ENCODE results near the gene IL16.
"Not testable (repeated sequence)": the region's sequence is repeated elsewhere in the genome, so short reads cannot be mapped to it uniquely, and the experiment has no call there.

The IL16 gene

DNA sequence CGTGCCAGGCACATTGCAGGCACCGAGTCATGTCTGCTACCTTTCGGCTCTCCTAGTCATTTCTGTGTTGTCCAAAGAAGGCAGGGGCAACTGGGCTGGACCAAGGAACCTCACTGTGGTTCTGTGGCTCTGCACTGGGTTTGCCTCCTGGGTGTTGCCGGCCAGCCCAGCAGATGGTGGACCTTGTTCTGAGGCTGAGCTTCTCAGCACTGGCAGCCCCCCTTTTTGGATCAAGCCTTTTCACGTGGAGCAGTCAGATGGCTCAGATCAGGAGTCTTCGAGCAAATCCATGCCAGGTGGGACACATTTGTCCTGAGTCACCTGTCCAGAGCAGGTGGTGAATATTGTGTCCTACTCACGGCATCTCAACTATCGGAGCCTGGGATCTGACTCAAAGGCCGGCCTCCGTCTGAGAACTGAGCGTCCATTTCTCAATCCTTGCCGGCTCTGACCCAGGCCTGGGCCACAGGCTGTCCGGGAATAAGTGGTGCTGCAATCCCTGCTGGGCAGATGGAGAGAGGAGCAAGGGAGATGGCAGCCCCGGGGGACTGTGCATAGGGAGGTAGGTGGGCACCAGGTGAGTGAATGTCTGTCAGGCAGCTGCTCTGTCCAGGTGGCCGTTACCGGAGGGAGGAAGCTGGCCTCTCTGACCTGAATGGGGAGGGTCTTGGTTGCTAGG lies at the start of gene IL16:
IL16 (plus strand) TSS at position 304 of the 679 bp plus-strand sequence. CDS start 28,521 bp downstream, outside the sequence.
- no peak for DNase-seq

DNA sequence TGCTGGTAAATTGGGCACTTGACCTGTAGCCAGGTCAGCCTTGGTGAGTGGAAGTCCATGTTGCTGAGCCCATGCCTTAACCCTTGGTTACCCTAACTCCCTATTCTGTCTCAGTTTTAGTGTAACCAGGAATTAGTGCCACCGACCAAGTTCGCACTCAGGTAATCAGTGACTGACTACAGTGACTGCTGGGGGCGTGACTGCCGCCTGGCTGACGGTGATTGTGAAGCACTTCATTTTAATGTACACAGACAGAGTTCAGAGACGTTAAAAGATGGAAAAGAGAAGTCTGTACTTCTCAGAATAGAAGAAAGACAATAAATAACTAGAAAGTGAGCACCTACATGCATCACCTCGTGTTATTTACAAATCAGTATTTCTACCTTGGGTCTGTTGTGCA lies 45.3 kb upstream of the IL16 start:
- DNase-seq: no peak

DNA sequence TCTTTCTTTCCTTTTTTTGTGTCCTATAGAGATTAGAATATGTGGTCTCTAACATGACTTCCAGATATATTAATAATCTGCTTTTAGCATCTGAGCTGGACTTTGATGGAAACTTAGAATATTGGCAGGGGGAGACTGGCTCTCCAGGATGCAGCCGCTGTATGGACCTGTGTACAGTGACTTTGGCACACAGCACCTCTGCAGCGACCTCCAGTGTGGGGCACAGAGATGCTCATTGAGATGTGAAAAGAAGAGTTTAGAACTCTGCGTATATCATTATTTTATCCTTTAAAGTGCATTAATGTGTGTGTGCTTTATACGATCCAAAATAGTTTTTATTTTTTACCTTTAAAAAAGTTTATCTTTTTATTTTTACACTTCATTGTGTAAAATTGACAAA lies 44.3 kb upstream of the IL16 start:
- DNase-seq: no peak

DNA sequence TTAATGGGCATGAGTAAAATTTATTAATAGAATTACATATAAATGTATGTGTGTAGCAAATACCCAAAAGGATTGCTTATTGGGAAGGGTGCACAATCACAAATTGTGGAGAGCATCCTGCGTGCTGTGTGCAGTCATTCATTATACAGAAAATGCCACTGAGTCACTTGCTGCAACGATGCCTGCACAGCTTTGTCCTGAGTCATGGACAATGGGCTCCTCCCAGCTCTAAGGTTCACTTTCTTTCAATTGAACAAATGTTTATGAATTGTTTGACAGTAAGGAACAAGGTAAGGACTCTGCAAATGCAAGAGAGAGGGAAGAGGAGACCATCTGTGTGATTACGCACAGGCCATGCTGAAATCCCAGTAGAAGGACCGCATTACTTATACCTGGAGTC lies 43.9 kb upstream of the IL16 start:
- DNase-seq: no peak

DNA sequence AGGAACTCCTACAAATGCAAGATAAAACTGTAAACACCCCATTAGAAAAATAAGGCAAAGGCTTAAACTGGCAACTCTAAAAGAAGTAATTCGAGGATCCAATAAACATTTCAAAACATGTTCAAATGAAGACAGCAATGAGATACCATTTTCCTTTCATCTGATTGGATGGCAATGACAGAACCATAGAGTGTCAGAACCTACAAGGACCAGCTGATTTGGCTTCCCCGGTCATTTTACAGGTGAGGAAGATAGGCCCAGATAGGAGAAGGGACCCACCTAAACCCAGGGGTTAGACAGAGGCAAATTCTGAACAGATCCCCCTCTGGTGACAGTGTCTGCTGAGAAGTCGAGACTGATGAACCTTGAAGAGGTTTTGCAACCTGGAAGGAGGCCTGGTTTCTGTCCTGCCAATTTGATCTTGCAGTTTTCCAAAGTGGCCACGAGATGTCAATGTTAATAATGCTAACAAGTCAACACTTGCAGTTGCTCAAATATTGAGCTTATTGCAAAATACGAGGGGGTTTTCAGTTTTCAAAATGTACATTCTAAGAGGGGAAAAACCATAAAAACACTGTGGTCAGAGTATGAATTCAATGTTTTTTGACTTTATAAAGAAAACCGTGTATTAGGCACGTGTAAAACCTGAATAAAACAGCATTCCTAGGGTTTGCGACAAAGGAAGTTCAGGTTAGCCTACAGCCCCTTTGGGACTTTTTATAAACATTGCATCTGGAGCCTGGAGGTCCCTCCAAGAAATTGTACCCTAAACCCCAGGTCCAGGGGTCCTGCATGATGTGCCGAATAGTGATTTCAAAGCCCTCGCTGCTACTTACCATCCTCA lies 41.1 kb upstream of the IL16 start:
- DNase-seq: peak in 3 of 6 experiments; percentile 8 to 41 (median 13)

DNA sequence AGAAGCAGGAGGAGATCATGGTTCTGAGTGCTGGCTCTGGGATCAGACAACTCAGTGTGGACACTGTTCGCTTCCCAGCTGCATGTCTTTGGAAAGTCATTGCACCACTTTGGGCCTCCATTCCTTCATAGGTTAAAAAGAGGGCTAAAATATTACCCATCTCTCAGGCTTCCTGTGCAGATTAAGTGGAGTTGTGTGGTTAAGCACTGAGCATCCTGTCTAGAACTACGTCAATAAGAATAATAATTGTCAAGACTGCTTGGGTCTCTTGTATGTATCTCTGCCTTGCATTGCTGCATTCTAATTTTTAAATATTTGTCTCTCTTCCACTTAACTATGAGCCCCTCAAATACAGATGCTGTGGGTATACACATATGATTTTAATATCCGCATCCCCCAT lies 40.4 kb upstream of the IL16 start:
- no peak for DNase-seq

DNA sequence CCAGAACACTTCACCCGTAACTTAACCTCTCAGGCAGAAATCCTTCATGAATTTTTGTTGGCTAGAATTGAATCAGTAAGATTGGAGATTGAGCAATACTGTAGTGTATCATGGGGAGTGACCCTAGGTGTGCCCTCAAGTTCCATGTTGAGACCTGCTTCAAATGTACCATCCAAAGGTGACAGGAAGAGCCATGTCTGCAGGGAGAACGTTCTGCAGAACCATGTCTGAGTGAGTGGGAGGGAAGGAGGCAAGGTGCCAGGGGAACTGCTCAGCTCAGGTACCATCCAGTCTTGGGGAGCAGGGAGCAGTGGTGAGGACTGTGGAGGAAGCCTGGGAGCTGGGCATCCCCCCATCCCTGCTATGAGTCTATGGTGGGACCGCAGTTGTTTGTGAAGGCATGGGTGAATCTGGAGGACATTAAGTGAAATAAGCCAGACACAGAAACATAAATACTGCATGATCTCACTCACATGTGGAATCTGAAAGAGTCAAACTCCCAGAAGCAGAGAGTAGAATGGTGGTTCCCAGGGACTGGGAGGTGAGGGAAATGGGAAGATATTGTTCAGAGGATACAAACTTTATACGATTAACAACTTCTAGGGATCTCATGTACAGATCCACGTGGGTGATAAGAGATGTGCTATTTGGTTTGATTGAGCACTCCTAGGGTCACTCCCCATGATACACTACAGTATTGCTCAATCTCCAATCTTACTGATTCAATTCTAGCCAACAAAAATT lies 39.3 kb upstream of the IL16 start:
- no peak for DNase-seq

DNA sequence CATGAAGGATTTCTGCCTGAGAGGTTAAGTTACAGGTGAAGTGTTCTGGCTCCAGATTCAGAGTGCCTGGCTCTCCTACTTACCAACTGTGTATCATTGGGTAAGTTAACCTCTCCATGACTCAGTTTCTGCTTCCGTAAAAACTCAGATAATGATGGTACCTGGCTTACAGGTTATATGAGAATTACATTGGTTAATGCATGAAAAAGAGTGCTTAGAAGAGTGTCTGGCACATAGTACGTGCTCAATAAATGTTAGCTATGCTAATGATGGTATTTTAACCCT lies 38.8 kb upstream of the IL16 start:
- no peak for DNase-seq

DNA sequence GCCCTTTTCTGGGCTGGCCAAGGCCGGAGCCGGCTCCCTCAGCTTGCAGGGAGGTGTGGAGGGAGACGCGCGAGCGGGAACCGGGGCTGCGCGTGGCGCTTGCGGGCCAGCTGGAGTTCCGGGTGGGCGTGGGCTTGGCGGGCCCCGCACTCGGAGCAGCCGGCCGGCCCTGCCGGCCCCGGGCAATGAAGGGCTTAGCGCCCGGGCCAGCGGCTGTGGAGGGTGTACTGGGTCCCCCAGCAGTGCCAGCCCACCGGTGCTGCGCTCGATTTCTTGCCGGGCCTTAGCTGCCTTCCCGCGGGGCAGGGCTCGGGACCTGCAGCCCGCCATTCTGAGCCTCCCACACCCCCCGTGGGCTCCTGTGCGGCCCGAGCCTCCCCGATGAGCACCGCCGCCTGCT lies 38.1 kb upstream of the IL16 start:
- DNase-seq: not testable (repeated sequence)

DNA sequence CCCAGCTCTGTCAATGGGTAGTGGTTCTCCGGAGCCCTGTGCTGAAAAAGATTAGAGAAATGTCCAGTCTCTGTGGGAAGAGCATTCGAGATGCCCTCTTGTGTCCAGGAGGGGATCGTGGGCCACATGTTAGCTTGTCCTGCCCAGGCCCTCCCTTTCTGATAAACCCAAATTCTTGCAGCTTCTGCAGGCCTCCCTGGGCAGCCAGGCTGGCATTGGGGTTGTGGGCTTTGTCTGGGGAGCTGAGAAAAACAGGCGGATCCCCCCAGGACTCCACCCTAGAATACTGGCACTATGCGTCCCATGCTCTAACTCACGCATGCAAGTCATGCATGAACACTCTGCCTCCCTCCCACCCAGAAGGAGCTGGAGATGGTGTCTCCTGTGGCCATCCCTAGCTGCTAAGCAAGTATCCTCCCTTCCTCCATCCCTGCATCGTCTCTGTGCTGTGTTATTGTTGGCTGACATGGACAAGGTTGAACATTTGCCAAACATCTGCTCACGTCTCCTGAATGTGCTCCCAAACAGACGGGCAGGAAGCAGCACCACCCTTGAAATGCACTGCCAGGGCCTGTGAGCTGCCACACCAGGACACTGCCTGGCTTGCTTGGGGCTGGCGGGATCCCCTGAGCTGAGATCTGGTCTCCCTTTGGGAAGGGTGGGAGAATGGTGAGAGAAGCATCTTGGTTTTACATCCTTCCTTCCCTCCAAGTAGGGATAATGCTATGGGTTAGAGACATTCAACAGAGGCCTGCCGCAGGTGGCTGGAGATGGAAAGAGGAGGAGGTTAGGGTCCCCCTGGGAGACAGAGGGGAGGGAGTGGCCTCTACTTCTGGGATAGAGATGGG lies 36.1 kb upstream of the IL16 start:
- DNase-seq: no peak

DNA sequence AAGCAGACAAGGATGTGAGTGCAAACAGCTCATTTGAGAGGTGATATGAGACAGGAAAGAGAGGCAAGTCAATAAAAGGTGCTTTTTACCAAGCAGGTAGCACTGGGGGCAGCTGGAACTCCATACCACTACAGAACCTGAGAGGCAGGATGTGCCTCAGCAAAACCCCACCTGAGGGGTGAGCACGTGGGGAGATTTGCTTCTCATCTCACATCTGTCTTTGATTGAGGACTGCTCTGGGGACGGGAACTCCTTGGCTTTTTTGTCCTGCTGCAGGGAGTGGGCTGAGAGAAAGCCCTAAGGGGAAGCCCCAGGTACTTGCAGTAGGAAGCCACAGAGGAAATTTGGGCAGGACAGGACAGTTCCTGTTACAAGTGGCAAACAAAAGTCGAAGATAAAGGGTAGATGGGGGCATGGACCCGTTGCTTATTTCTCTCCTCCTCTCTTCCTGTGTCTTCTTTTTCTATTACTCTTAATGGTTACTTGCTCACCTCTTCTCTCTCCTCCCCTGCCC lies 35.5 kb upstream of the IL16 start:
- peak in 2 of 6 experiments; percentile 6 for DNase-seq

DNA sequence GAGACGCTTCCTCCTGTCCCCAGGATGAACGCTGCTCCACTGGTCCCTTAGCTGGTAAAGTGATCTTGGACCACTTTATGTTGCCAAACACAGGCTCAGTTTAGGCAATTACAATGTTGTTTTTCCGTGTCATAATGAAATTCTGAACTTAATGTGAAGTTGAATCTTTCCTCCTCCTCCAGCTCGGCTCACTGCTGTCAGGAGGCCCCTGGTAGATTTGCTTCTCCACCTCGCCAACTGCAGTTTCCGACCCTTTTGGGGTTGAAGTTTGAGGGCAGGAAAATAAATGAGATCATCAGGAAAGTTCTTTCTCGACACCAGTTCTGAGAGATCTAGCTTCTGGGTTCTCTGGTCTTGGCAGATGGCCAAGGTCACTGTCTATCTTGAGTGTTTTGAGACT lies 34.8 kb upstream of the IL16 start:
- DNase-seq: no peak

DNA sequence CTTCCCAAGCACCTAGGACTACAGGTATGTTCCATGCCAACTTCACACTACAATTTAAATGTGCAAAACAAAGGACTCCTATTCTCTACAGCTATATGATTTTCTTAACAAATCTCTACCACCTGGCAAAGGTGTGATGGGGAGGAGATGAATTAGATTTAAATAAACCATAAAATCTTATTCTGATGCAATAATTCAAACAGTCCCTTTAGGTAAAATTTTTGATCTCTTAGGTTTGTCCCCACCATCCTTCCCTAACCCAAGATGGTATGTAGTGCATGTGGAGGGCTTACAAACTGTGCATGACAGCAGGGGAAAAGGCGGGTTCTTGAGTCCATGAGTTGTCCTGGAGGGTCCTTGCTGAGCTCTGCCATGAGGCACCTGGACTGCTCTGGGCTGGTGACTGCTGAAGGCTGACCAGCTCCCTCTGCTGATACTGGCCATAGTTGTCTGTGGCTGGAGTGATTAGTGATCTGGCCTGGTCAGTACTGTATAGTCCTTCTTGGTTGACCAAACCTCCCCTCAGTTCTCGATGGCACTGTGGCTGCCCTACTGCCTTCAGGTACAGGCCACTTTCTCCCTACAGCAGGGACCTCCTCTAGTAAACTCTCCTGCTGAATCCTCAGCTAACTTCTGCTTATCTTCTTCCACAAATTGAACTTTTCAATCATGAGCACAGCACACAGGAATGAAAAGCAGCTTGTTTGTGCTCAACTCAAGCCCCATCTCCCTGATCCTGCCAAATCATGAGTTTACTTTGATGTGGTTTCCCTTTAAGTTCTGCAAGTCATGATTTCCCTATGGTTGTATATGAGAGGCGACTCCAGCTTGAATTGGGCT lies 32.5 kb upstream of the IL16 start:
- no peak for DNase-seq

DNA sequence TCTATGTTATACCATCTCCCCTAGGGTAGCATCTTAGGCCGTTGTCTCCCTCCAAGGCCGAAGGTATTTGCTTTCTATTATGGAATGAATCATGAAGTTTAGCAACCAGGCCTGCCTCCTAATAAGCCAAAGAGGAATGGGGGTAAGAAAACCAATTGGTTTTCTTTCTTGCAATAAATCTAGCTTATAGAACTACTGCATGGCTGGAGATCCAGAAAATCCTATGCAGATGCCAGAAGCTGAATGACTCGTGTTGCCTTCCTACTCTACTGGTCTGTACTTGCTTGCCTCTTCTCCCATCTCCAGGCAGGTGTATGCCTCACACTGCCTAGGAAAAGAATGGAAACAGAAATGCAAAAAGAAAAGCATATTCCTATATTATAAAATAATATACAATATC lies 31.1 kb upstream of the IL16 start:
- no peak for DNase-seq

DNA sequence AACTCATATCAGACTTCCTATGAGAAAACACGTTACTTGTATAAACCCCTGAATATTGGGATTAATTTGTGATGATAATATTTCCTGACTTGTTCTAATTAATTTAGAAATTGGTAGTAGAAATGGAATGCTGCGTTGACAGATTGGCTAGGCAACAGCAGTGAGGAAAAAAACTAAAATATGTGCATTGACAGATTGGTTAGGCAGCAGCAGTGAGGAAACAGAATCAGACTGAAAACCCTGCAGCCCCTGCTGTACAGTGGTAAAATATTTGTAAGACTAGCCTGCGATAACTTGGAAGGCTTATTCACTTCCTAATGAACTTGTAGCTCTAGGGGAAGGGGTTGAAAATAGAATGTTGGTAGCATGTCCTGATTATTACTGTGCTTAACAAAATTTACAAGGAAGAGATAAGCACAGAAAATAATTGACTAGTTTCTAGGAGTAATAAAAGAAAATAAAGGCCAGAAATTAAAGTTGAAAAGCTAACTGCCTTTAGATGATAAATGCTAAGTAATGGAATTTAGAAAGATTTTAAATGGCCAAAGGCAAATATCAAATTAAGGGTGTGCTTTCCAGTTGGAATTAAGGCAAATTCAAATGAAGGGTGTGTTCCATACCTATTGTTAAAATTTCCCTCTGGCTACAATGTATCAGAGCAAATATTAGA lies 29.9 kb upstream of the IL16 start:
- no peak for DNase-seq

DNA sequence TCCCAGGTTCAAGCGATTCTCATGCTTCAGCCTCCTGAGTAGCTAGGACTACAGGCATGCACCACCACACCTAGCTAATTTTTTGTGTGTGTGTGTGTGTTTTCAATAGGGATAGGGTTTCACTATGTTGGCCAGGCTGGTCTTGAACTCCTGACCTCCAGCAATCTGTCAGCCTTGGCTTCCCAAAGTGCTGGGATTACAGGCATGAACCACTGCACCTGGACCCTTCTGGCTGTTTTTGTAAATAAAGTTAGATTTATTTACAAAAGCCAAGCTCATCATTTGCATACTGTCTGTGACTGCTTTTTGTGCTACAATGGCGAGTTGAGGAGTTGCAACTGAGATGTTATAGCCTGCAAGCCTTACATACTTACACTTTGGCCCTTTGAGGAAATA lies 28.6 kb upstream of the IL16 start:
- no peak for DNase-seq

DNA sequence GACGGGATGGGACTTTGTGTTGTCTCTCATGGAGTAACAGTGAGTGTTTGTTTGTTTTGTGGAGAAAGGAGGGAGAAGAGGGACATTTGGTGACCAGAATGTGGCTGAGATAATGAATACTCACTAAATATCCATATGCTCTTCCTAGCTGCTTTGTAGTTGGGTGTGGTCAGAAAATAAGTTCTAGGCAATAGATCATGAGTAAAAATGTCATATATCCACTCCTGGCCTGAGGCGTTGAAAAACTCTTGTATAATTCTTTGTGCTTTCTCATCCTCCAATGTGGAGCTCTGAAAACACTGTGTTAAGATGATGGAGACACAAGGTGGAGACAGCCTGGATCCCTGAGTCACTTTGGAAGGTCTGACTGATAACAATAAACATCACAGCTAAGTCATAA lies 28.0 kb upstream of the IL16 start:
- no peak for DNase-seq

DNA sequence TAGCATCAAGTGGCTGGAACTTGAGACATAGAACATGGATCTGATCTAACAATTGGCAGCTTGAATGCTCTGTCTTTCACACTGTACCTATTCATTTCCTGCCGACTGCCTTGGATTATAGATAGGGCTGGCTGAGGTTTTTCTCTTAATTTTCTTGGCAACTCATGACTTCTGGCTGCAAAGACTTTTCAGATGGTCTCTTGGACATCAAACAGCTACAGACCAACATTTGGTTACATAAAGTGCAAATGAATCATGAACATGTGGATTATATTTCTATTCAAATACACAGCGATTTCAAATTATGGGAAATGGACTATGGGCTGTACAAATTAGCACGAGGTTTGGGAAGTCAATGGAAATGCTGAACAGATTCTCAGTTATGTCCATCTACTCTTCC lies 26.2 kb upstream of the IL16 start:
- no peak for DNase-seq

DNA sequence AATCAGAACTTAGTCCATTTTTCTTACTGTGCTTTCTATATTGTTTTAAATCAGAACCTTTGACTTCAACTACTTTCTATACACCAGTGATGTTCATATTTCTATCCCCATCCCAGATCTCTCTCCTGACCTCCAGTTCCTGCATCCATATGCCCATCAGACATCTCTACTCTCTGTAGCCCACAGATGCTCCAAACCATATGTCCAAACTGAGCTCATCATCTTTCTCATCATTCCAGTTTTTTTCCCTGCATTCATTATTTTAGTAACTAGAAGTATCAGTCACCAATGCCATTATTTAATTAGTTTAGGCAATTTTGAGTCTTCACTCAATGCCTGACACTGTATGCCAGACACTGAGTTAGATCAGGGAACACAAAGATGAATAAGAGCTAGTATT lies 25.4 kb upstream of the IL16 start:
- DNase-seq: no peak

DNA sequence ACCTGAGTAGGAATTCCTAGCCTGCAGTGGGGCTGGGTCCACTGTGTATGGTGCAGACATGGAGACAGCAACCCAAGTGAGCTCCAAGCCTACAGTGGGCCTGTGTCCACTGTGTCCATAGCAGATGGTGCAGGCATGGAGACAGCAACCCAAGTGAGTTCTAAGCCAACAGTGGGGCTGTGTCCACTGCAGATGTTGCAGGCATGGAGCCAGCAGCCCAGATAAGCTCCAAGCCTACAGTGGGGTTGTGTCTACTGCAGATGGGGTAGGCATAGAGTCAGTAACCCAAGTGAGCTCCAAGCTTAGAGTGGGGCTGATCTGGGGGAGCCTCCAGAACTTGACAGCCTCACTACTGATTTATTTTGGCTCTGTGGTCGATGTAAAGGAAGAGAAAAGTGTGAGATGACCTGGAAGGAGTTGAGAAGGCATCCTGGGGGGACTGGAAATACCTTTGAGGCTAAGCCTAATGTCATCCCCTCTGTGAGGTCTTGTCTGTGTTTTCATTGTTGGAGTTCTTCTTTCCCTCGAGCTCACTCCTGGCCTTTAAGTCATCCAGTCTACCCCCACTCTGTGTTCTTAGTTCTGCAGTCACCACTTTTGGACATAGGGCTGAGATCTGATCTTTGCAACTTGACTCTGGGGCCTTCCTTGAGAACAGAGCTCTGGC lies 22.4 kb upstream of the IL16 start:
- no peak for DNase-seq

Measured in stimulated activated naive CD4-positive, alpha-beta T cell (primary cell).